B cell (primary cell): ENCODE measurements around the gene PSMB10. TPM values are rescaled to one million over a fixed set of nuclear protein-coding genes. Genes with fewer than 3 reads are reported as not detected.

Experiments used
- ATAC-seq: fragments of 200-7000 bp; cut with Tn5 transposase; one replicate; pipeline ENCODE4 v1.10.0; 2021; ENCODE audit warnings: low read depth, mild to moderate bottlenecking, moderate number of reproducible peaks, moderate library complexity
- CTCF ChIA-PET: fragments of 350-600 bp; sonication (Branson Sonifier 250); formaldehyde crosslinking; loops from one replicate; lab custom pipeline; 2021; ENCODE audit warnings: antibody characterized with exemption, inconsistent platforms; lab: Charles Lee
- POLR2A ChIA-PET: fragments of 350-600 bp; sonication (Branson Sonifier 250); formaldehyde crosslinking; loops from one replicate; lab custom pipeline; 2021; ENCODE audit warnings: antibody characterized with exemption; lab: Charles Lee
- DNase-seq: peaks from one replicate; pipeline ENCODE4 v3.0.0; 2013
- H2AFZ ChIP-seq: 2 replicates; pipeline ENCODE4 v1.6.1; 2012; ENCODE audit warnings: mild to moderate bottlenecking, low read depth, low read length; ENCODE audit not compliant: insufficient read depth, poor library complexity, severe bottlenecking
- H3K27ac ChIP-seq, 2 donors: 1 replicate in 1 of 2; 2 replicates in 1 of 2; pipeline ENCODE4 v1.5.1; 2012 to 2013; ENCODE audit warnings: low read length in 2 of 2, mild to moderate bottlenecking in 2 of 2, moderate library complexity in 1 of 2
- H3K27me3 ChIP-seq, 4 experiments: fragments of 200-600 bp in 1 of 4; sonication (generic) in 1 of 4; replicated peaks in 1 of 4; 1 replicate in 2 of 4; 2 replicates in 2 of 4; pipeline versions ENCODE4 v1.6.1 to v1.7.0; 2013 to 2016; ENCODE audit warnings: low read length in 3 of 4, mild to moderate bottlenecking in 2 of 4, mixed read lengths in 1 of 4, moderate library complexity in 1 of 4; ENCODE audit not compliant: insufficient read depth in 4 of 4, control insufficient read depth in 3 of 4; ENCODE audit errors: control extremely low read depth in 1 of 4
- H3K36me3 ChIP-seq, 2 experiments: replicated peaks in 1 of 2; 1 replicate in 1 of 2; 2 replicates in 1 of 2; pipeline versions ENCODE4 v1.6.1 to v1.7.1; 2013; ENCODE audit warnings: low read length in 1 of 2; ENCODE audit not compliant: insufficient read depth in 2 of 2, control insufficient read depth in 1 of 2; ENCODE audit errors: control extremely low read depth in 1 of 2, extremely low read depth in 1 of 2
- H3K4me1 ChIP-seq, 2 donors: fragments of 200-600 bp in 1 of 2; sonication (generic) in 1 of 2; 1 replicate in 1 of 2; 2 replicates in 1 of 2; pipeline versions ENCODE4 v1.5.1 to v1.6.1; 2013 to 2017; ENCODE audit warnings: low read length in 2 of 2; ENCODE audit not compliant: control insufficient read depth in 2 of 2, insufficient read depth in 2 of 2
- H3K4me2 ChIP-seq: replicated peaks from 2 replicates; pipeline ENCODE3; 2012; ENCODE audit warnings: mild to moderate bottlenecking, low read depth, low read length; ENCODE audit not compliant: poor library complexity, severe bottlenecking
- H3K4me3 ChIP-seq, 5 experiments: fragments of 200-600 bp in 1 of 5; sonication (generic) in 1 of 5; 1 replicate in 3 of 5; 2 replicates in 2 of 5; pipeline versions ENCODE4 v1.5.1 to v1.7.0; 2011 to 2016; ENCODE audit warnings: low read length in 4 of 5, mild to moderate bottlenecking in 4 of 5, low read depth in 2 of 5, control low read depth in 1 of 5, moderate library complexity in 1 of 5; ENCODE audit not compliant: insufficient read depth in 1 of 5; ENCODE audit errors: control extremely low read depth in 1 of 5, extremely low read depth in 1 of 5
- H3K79me2 ChIP-seq: fragments of 200-600 bp; sonication (generic); one replicate; pipeline ENCODE4 v1.6.0; 2016; ENCODE audit warnings: low read length; ENCODE audit not compliant: control insufficient read depth, insufficient read depth
- H3K9ac ChIP-seq: fragments of 200-600 bp; sonication (generic); 2 replicates; pipeline ENCODE4 v1.6.1; 2017; ENCODE audit warnings: mild to moderate bottlenecking, low read length, moderate library complexity
- H3K9me3 ChIP-seq, 3 donors: one replicate each; pipeline versions ENCODE4 v1.6.1 to v1.7.1; 2013; ENCODE audit warnings: low read length in 2 of 3; ENCODE audit not compliant: control insufficient read depth in 2 of 3, insufficient read depth in 1 of 3; ENCODE audit errors: control extremely low read depth in 1 of 3
- H4K20me1 ChIP-seq: 2 replicates; pipeline ENCODE4 v1.6.0; 2012; ENCODE audit warnings: mild to moderate bottlenecking, low read length; ENCODE audit not compliant: insufficient read depth, control insufficient read depth, poor library complexity, severe bottlenecking
- H3K27ac Mint-ChIP-seq: one replicate; pipeline ENCODE4 v1.8.0; 2021; ENCODE audit warnings: mixed read lengths
- H3K27me3 Mint-ChIP-seq: one replicate; pipeline ENCODE4 v1.8.0; 2021; ENCODE audit warnings: mixed read lengths
- H3K4me1 Mint-ChIP-seq: one replicate; pipeline ENCODE4 v1.8.0; 2021; ENCODE audit warnings: mixed read lengths
- H3K4me3 Mint-ChIP-seq: one replicate; pipeline ENCODE4 v1.8.0; 2021; ENCODE audit warnings: mixed read lengths
- H3K9me3 Mint-ChIP-seq: one replicate; pipeline ENCODE4 v1.8.0; 2022; ENCODE audit warnings: mixed read lengths; ENCODE audit not compliant: insufficient read depth
- CTCF ChIP-seq: fragments of 200-600 bp; IDR thresholded peaks from one replicate; pipeline ENCODE4 v1.8.0; 2022; ENCODE audit warnings: antibody characterized with exemption, mild to moderate bottlenecking
- EZH2 ChIP-seq: IDR thresholded peaks from 2 replicates; pipeline ENCODE4 v1.6.1; 2012; ENCODE audit warnings: borderline replicate concordance, low read depth, mild to moderate bottlenecking, moderate library complexity, low read length; ENCODE audit not compliant: insufficient read depth, poor library complexity, severe bottlenecking
- WGBS: methylation state at CpG from one replicate; pipeline ENCODE4 v1.1.5; 2013; ENCODE audit warnings: missing lambda C conversion rate; ENCODE audit not compliant: insufficient coverage; 5-methylcytosine and 5-hydroxymethylcytosine counted together
- intact Hi-C: fragments of 100-400 bp; cut with micrococcal nuclease; formaldehyde crosslinking; loops from one replicate; pipeline ENCODE4 v1.10.0; 2022
- polyA plus RNA-seq: library from polyadenylated mRNA; depleted of rRNA; stranded (reverse); fragments of >200 nt; gene quantifications from 2 replicates; pipeline ENCODE4 v1.2.3, GENCODE V29; 2012
- total RNA-seq, 2 donors: library from RNA; stranded (reverse); fragments of 120-200 nt in 1 of 2; gene quantifications; 1 replicate in 1 of 2; 2 replicates in 1 of 2; pipeline versions ENCODE4 v1.2.3 to v1.2.4, GENCODE V29; 2013 to 2022

PSMB10 gene
- total and polyA plus RNA-seq, 2 donors (not counting 1 experiment from before 2014, with no cell fraction given), result 167 to 176 TPM

- no peak for ATAC-seq
- TF ChIP-seq CTCF (no peak), EZH2 (no peak)
- peak overlapping the region; percentile 82 for H3K9ac ChIP-seq
These were observed 30.7 kb upstream of the PSMB10 start for GRCh38 chr16:67967183-67967957.

More at GRCh38 chr16:67967183-67967957, 30.7 kb upstream of the PSMB10 start:
- Histone ChIP-seq H3K36me3 (peaks cover 0 to 7% of the 10 kb centered on the region in 2 experiments), H3K79me2 (peaks cover 22% of the 10 kb centered on the region), H4K20me1 (peaks cover 8% of the 10 kb centered on the region), H2AFZ (peak overlapping the region; percentile 80), H3K4me2 (peak overlapping the region; percentile 100), H3K4me1 (peaks cover 10 to 19% of the 10 kb centered on the region in 2 donors), H3K4me3 (peak overlapping the region; percentile 22 to 95 (median 80)), H3K9me3 (no peaks in the 10 kb centered on the region), H3K27me3 (no peaks in the 10 kb centered on the region), H3K27ac (peak overlapping the region in 1 of 2 donors; percentile 63)
- H3K4me3 Mint-ChIP-seq, result peak overlapping the region; percentile 88
- peaks cover 20% of the 10 kb centered on the region for H3K4me1 Mint-ChIP-seq
- intact Hi-C loops, result loop anchor here (10.0 kb wide), 1 partner anchor 257 kb away; no protein-coding TSS in a partner anchor
- H3K27me3 Mint-ChIP-seq, result no peaks in the 10 kb centered on the region
- 29% methylated on average over 15 of the region's 18 CpGs for WGBS
- ChIA-PET POLR2A (interaction anchor here (0.8 to 1.9 kb wide), 3 partner anchors 17 to 38 kb away, joined by 3 to 8 read pairs (median 5); partner anchors contain the start of gene PSMB10), CTCF (interaction anchor here (0.6 to 3.2 kb wide), 4 partner anchors 30 to 175 kb away, joined by 3 to 11 read pairs (median 6); partner anchors contain the start of genes NRN1L and PSMB10)
- H3K27ac Mint-ChIP-seq, result peak overlapping the region; percentile 91
- DNase-seq, result peak; percentile 40
- H3K9me3 Mint-ChIP-seq, result no peaks in the 10 kb centered on the region
